Panc1 (cell line): ENCODE data around the gene PCBD2. TPM values are rescaled to one million over a fixed set of nuclear protein-coding genes. Genes with fewer than 3 reads are reported as not detected.

Source experiments
- ATAC-seq: fragments of 200-7000 bp; cut with Tn5 transposase; 2 replicates; pipeline ENCODE4 v1.9.1; 2020; ENCODE audit warnings: mild to moderate bottlenecking, moderate library complexity
- BruUV-seq: library from RNA; stranded (reverse); fragments of 400-500 nt; replicated peaks from 2 replicates; lab custom pipeline; 2021; lab: Mats Ljungman, UMichigan
- CTCF ChIA-PET: fragments of 300-600 bp; sonication (Branson Sonifier 250); formaldehyde crosslinking; loops from one replicate; lab custom pipeline; 2022; ENCODE audit warnings: antibody characterized with exemption; lab: Charles Lee
- POLR2A ChIA-PET: fragments of 300-600 bp; sonication (Branson Sonifier 250); formaldehyde crosslinking; loops from one replicate; lab custom pipeline; 2022; ENCODE audit warnings: antibody characterized with exemption; lab: Charles Lee
- DNase-seq: peaks from one replicate; pipeline ENCODE4 v3.0.0-alpha.2; 2010; ENCODE audit warnings: low read depth, low spot score
- H3K27ac ChIP-seq: 2 replicates; pipeline ENCODE4 v1.5.1; 2011; ENCODE audit warnings: mild to moderate bottlenecking, low read length, inconsistent platforms
- H3K27me3 ChIP-seq: fragments of 200-500 bp; sonication (Bioruptor generic); 2 replicates; pipeline ENCODE4 v1.6.0; 2014; ENCODE audit warnings: low read length, inconsistent platforms; ENCODE audit not compliant: control insufficient read depth, insufficient read depth
- H3K36me3 ChIP-seq: fragments of 200-500 bp; sonication (Bioruptor generic); 2 replicates; pipeline ENCODE4 v1.5.1; 2014; ENCODE audit warnings: inconsistent platforms, mild to moderate bottlenecking, low read length, moderate library complexity; ENCODE audit not compliant: control insufficient read depth, insufficient read depth
- H3K4me1 ChIP-seq: 2 replicates; pipeline ENCODE4 v1.5.1; 2011; ENCODE audit warnings: inconsistent platforms, mild to moderate bottlenecking, low read length, moderate library complexity; ENCODE audit not compliant: control insufficient read depth, insufficient read depth
- H3K4me3 ChIP-seq, 2 experiments: 2 replicates each; pipeline ENCODE4 v1.5.1; 2011 to 2012; ENCODE audit warnings: low read depth in 2 of 2, low read length in 2 of 2, mild to moderate bottlenecking in 2 of 2, inconsistent platforms in 1 of 2, moderate library complexity in 1 of 2
- H3K9me3 ChIP-seq: fragments of 200-500 bp; sonication (Bioruptor generic); 2 replicates; pipeline ENCODE4 v1.5.1; 2014; ENCODE audit warnings: low read depth, mild to moderate bottlenecking, inconsistent platforms, low read length, moderate library complexity; ENCODE audit not compliant: control insufficient read depth, insufficient read depth
- POLR2AphosphoS5 ChIP-seq: IDR thresholded peaks from 2 replicates; pipeline ENCODE4 v1.6.1; 2012; ENCODE audit warnings: mild to moderate bottlenecking, low read depth, low read length, moderate library complexity
- SIN3A ChIP-seq: IDR thresholded peaks from 2 replicates; pipeline ENCODE4 v1.6.1; 2012; ENCODE audit warnings: low read depth, mild to moderate bottlenecking, low read length, moderate library complexity, borderline replicate concordance; ENCODE audit not compliant: insufficient read depth
- TCF7L2 ChIP-seq: IDR thresholded peaks from 2 replicates; pipeline ENCODE4 v1.6.1; 2011; ENCODE audit warnings: mild to moderate bottlenecking, low read depth, low read length, inconsistent platforms
- in situ Hi-C: cut with HindIII; loops from 2 replicates; pipeline ENCODE4 v1.10.0; 2016; ENCODE audit warnings: low sequenced_read_pairs, low pct_unique_long_range_greater_than_20kb
- intact Hi-C: fragments of 100-400 bp; cut with micrococcal nuclease; formaldehyde crosslinking; loops from one replicate; pipeline ENCODE4 v1.10.0; 2022; ENCODE audit not compliant: unreplicated experiment
- total RNA-seq: library from RNA; stranded (reverse); gene quantifications from one replicate; pipeline ENCODE4 v1.2.1, GENCODE V29; 2021; ENCODE audit not compliant: unreplicated experiment
- TF ChIP-seq, protein P1 (sequence below): fragments of 450-650 bp; IDR thresholded peaks from 2 replicates; pipeline ENCODE4 v1.5.1; 2017; ENCODE audit warnings: mild to moderate bottlenecking
- TF ChIP-seq, protein P2 (sequence below), 2 experiments: IDR thresholded peaks; 2 replicates each; pipeline ENCODE4 v1.6.1; 2011 to 2012; ENCODE audit warnings: low read depth in 2 of 2, control low read depth in 1 of 2, low read length in 1 of 2, mild to moderate bottlenecking in 1 of 2, moderate library complexity in 1 of 2; ENCODE audit not compliant: insufficient read depth in 1 of 2

PCBD2 gene
- total RNA-seq, 1 experiment from 2014 or later = 19.8 TPM

DNA sequence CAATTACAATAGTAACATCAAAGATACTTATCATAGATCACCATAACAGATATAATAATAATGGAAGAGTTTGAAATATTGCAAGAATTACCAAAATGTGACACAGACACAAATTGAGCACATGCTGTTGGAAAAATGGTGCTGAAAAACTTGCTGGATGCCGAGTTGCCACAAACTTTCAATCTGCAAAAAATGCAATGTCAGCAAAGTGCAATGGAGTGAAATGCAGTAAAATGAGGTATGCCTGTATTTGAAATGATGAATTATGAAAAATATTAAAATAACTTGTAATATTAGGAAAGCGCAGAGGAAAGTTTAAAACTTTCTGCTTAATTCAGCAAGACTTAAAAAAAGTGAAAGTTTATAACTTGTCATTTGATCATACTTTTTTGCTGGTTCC, 12.0 kb upstream of the PCBD2 start:
- no peak overlapping the region for H3K27ac ChIP-seq
- DNase-seq = no peak
- ATAC-seq = no peak
- no peak for TF ChIP-seq TCF7L2
- TF ChIP-seq SIN3A = no peak
- no peak for TF ChIP-seq POLR2AphosphoS5
- TF ChIP-seq, protein P1, sequence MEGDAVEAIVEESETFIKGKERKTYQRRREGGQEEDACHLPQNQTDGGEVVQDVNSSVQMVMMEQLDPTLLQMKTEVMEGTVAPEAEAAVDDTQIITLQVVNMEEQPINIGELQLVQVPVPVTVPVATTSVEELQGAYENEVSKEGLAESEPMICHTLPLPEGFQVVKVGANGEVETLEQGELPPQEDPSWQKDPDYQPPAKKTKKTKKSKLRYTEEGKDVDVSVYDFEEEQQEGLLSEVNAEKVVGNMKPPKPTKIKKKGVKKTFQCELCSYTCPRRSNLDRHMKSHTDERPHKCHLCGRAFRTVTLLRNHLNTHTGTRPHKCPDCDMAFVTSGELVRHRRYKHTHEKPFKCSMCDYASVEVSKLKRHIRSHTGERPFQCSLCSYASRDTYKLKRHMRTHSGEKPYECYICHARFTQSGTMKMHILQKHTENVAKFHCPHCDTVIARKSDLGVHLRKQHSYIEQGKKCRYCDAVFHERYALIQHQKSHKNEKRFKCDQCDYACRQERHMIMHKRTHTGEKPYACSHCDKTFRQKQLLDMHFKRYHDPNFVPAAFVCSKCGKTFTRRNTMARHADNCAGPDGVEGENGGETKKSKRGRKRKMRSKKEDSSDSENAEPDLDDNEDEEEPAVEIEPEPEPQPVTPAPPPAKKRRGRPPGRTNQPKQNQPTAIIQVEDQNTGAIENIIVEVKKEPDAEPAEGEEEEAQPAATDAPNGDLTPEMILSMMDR = no peak
- TF ChIP-seq, protein P2, sequence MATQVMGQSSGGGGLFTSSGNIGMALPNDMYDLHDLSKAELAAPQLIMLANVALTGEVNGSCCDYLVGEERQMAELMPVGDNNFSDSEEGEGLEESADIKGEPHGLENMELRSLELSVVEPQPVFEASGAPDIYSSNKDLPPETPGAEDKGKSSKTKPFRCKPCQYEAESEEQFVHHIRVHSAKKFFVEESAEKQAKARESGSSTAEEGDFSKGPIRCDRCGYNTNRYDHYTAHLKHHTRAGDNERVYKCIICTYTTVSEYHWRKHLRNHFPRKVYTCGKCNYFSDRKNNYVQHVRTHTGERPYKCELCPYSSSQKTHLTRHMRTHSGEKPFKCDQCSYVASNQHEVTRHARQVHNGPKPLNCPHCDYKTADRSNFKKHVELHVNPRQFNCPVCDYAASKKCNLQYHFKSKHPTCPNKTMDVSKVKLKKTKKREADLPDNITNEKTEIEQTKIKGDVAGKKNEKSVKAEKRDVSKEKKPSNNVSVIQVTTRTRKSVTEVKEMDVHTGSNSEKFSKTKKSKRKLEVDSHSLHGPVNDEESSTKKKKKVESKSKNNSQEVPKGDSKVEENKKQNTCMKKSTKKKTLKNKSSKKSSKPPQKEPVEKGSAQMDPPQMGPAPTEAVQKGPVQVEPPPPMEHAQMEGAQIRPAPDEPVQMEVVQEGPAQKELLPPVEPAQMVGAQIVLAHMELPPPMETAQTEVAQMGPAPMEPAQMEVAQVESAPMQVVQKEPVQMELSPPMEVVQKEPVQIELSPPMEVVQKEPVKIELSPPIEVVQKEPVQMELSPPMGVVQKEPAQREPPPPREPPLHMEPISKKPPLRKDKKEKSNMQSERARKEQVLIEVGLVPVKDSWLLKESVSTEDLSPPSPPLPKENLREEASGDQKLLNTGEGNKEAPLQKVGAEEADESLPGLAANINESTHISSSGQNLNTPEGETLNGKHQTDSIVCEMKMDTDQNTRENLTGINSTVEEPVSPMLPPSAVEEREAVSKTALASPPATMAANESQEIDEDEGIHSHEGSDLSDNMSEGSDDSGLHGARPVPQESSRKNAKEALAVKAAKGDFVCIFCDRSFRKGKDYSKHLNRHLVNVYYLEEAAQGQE (IDR thresholded peaks at IDR 0.05; ENCODE audit: insufficient read depth in 1 of 2, low read depth in 2 of 2, low read length in 1 of 2) = no peak
- H3K9me3 ChIP-seq = no peaks in the 10 kb centered on the region
- intact Hi-C loops (no loop called here), in situ Hi-C loops (no loop called here)
- H3K4me1 ChIP-seq = no peaks in the 10 kb centered on the region
- H3K27me3 ChIP-seq = no peaks in the 10 kb centered on the region
- no TSS peak for BruUV-seq
- H3K36me3 ChIP-seq = no peaks in the 10 kb centered on the region
- H3K4me3 ChIP-seq = no peak overlapping the region
- ChIA-PET POLR2A (no interaction called here), CTCF (interaction anchor here (0.6 kb wide), 2 partner anchors 9 to 55 kb away, joined by 3 to 4 read pairs; no protein-coding TSS in a partner anchor)

DNA sequence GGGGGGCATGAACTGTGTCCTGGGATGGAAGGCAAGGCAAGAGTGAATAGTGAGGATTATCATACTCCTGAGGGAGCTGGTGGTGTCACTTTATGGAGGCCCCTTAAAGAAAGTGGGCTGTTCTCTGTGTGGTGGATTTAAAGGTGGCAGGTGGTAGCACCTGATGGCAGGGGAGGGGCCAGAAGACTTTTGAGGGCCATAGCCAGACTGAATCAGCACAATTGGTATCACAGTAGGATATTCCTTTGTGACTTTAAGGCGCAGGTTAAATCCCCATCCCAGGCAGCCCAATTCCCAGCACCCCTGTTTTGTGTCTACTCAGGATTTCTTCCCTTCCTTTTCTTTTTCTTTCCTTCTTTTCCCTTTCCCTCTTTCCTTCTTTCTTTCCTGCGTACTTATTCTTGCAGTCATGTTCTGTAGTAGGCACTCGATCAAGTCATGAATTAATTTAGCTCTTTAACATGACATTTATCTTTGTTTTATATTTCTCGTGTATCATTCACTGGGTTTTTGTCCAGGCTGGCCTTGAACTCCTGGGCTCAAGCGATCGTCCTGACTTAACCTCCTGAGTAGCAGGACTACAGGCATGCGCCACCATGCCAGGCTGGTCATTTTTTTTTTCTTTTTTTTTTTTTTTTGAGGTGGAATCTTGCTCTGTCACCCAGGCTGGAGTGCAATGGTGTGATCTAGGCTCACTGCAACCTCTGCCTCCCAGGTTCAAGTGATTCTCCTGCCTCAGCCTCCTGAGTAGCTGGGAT, 11.0 kb upstream of the PCBD2 start:
- no TSS peak for BruUV-seq
- ChIA-PET POLR2A (no interaction called here), CTCF (no interaction called here)
- no peak for ATAC-seq
- TF ChIP-seq, protein P1 = no peak
- TF ChIP-seq POLR2AphosphoS5 (no peak), SIN3A (no peak), TCF7L2 (no peak)
- TF ChIP-seq, protein P2 (IDR thresholded peaks at IDR 0.05; ENCODE audit: insufficient read depth in 1 of 2, low read depth in 2 of 2, low read length in 1 of 2) = no peak
- DNase-seq = no peak
- no peaks in the 10 kb centered on the region for H3K9me3 ChIP-seq
- no peak overlapping the region for H3K4me3 ChIP-seq
- in situ Hi-C loops = no loop called here
- no peaks in the 10 kb centered on the region for H3K4me1 ChIP-seq
- H3K36me3 ChIP-seq = no peaks in the 10 kb centered on the region
- no peaks in the 10 kb centered on the region for H3K27me3 ChIP-seq
- intact Hi-C loops = no loop called here
- H3K27ac ChIP-seq = no peak overlapping the region
